Keratinocyte (primary cell): Measurements from ENCODE around the gene REN. TPM values are rescaled to one million over a fixed set of nuclear protein-coding genes. Genes with fewer than 3 reads are reported as not detected.

Experiments
- DNase-seq: peaks from one replicate; pipeline ENCODE4 v3.0.0-alpha.2; 2011; ENCODE audit warnings: low read depth, missing footprints, low spot score
- FAIRE-seq: peaks from 2 replicates; lab custom pipeline; 2011; peaks lifted over from hg19 to GRCh38; lab: Jason Lieb, UNC
- H2AFZ ChIP-seq: 2 replicates; pipeline ENCODE4 v1.6.0; 2012; ENCODE audit warnings: low read length, control low read depth, inconsistent platforms; ENCODE audit not compliant: control insufficient read depth
- H3K27ac ChIP-seq: 2 replicates; pipeline ENCODE4 v1.5.1; 2011; ENCODE audit warnings: low read length; ENCODE audit not compliant: control insufficient read depth, insufficient read depth
- H3K27me3 ChIP-seq: 3 replicates; pipeline ENCODE4 v1.6.0; 2011; ENCODE audit warnings: low read length; ENCODE audit not compliant: control insufficient read depth, insufficient read depth; ENCODE audit errors: extremely low read depth
- H3K36me3 ChIP-seq, 2 experiments: 2 replicates in 1 of 2; 3 replicates in 1 of 2; pipeline ENCODE4 v1.5.1; 2011; ENCODE audit warnings: low read length in 2 of 2, mild to moderate bottlenecking in 1 of 2; ENCODE audit not compliant: control insufficient read depth in 2 of 2, insufficient read depth in 2 of 2; ENCODE audit errors: extremely low read depth in 1 of 2
- H3K4me1 ChIP-seq: 3 replicates; pipeline ENCODE4 v1.5.1; 2011; ENCODE audit warnings: low read length; ENCODE audit not compliant: control insufficient read depth, insufficient read depth; ENCODE audit errors: extremely low read depth
- H3K4me2 ChIP-seq: 3 replicates; pipeline ENCODE4 v1.6.0; 2011; ENCODE audit warnings: low read depth, low read length; ENCODE audit not compliant: control insufficient read depth, insufficient read depth; ENCODE audit errors: extremely low read depth
- H3K4me3 ChIP-seq, 3 experiments: fragments of 200-600 bp in 1 of 3; sonication (generic) in 1 of 3; 2 replicates in 2 of 3; 3 replicates in 1 of 3; pipeline ENCODE4 v1.5.1; 2011 to 2016; ENCODE audit warnings: low read length in 3 of 3, mild to moderate bottlenecking in 3 of 3, control low read depth in 2 of 3, inconsistent platforms in 1 of 3, low read depth in 1 of 3, mixed read lengths in 1 of 3, mixed run types in 1 of 3, moderate library complexity in 1 of 3; ENCODE audit not compliant: control insufficient read depth in 2 of 3, insufficient read depth in 2 of 3; ENCODE audit errors: extremely low read depth in 1 of 3
- H3K79me2 ChIP-seq: 2 replicates; pipeline ENCODE4 v1.6.0; 2012; ENCODE audit warnings: low read length; ENCODE audit not compliant: control insufficient read depth, insufficient read depth
- H3K9ac ChIP-seq: 3 replicates; pipeline ENCODE4 v1.6.0; 2011; ENCODE audit warnings: low read length; ENCODE audit not compliant: control insufficient read depth, insufficient read depth; ENCODE audit errors: extremely low read depth
- H3K9me1 ChIP-seq: 3 replicates; pipeline ENCODE4 v1.6.0; 2011; ENCODE audit warnings: low read length; ENCODE audit not compliant: control insufficient read depth, insufficient read depth; ENCODE audit errors: extremely low read depth
- H3K9me3 ChIP-seq: 2 replicates; pipeline ENCODE4 v1.5.1; 2012; ENCODE audit warnings: low read depth, low read length; ENCODE audit not compliant: control insufficient read depth
- H4K20me1 ChIP-seq: 3 replicates; pipeline ENCODE4 v1.6.0; 2011; ENCODE audit warnings: low read length; ENCODE audit not compliant: control insufficient read depth, insufficient read depth; ENCODE audit errors: extremely low read depth
- EZH2 ChIP-seq: IDR thresholded peaks from one replicate; pipeline ENCODE4 v1.6.1; 2012; ENCODE audit warnings: inconsistent platforms, mild to moderate bottlenecking, low read length, moderate library complexity
- dilution Hi-C: fragments of 300-500 bp; cut with MboI; formaldehyde crosslinking; loops from one replicate; pipeline ENCODE4 v1.7.0; 2020; ENCODE audit warnings: low sequenced_read_pairs; ENCODE audit not compliant: extremely low pct_ligation_motif_present
- polyA plus RNA-seq, 5 experiments: library from polyadenylated mRNA; depleted of rRNA in 3 of 5; stranded (reverse) in 3 of 5; stranded (forward) in 1 of 5; unstranded in 1 of 5; fragments of >200 nt; gene quantifications; 1 replicate in 1 of 5; 2 replicates in 3 of 5; 3 replicates in 1 of 5; pipeline versions ENCODE4 v1.2.1 to v1.2.3, GENCODE V29; 2011 to 2012; ENCODE audit warnings: missing spikeins in 2 of 5, low read depth in 1 of 5, low replicate concordance in 1 of 5
- TF ChIP-seq, protein P1 (sequence below), 3 experiments: IDR thresholded peaks in 1 of 3; conservative IDR thresholded peaks in 1 of 3; optimal IDR thresholded peaks in 1 of 3; 2 replicates in 2 of 3; 3 replicates in 1 of 3; pipeline versions ENCODE3 to v1.5.1; 2011; ENCODE audit warnings: low read length in 3 of 3, mild to moderate bottlenecking in 3 of 3, moderate library complexity in 2 of 3, control low read depth in 1 of 3, inconsistent platforms in 1 of 3; ENCODE audit not compliant: insufficient read depth in 2 of 3; ENCODE audit errors: extremely low read depth in 1 of 3

REN gene
- polyA plus RNA-seq, 1 donor (not counting 4 experiments of a cell fraction or from before 2014, with no cell fraction given): not detected

DNA sequence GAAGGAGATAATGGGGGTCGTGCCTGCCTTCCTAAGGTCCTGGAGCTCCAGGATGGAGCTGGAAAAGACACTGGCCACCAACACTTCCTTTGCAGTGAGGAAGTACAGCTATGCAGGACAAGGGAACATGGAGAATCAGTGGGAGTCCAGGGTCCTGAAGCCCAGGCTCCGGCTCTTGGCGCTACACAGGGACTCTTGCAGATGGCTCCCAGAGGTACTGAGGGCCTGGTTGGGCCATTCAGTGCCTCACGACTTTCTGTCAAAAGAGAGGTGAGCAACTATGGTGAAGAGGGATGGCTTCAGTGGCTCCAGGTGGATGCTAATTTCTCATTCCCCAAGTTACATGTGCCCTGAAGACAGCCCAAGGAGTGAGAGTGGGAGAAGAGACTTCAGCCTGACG lies 12.5 kb downstream of the REN start:
- peaks cover 32% of the 10 kb centered on the region for H3K4me1 ChIP-seq
- H3K4me3 ChIP-seq: no peak overlapping the region
- no peak overlapping the region for H3K9ac ChIP-seq
- no peaks in the 10 kb centered on the region for H3K9me1 ChIP-seq
- no peaks in the 10 kb centered on the region for H4K20me1 ChIP-seq
- no peaks in the 10 kb centered on the region for H3K36me3 ChIP-seq
- FAIRE-seq: no peak
- H3K4me2 ChIP-seq: peak overlapping the region; percentile 22
- no peaks in the 10 kb centered on the region for H3K9me3 ChIP-seq
- no peak for TF ChIP-seq EZH2
- TF ChIP-seq, protein P1, sequence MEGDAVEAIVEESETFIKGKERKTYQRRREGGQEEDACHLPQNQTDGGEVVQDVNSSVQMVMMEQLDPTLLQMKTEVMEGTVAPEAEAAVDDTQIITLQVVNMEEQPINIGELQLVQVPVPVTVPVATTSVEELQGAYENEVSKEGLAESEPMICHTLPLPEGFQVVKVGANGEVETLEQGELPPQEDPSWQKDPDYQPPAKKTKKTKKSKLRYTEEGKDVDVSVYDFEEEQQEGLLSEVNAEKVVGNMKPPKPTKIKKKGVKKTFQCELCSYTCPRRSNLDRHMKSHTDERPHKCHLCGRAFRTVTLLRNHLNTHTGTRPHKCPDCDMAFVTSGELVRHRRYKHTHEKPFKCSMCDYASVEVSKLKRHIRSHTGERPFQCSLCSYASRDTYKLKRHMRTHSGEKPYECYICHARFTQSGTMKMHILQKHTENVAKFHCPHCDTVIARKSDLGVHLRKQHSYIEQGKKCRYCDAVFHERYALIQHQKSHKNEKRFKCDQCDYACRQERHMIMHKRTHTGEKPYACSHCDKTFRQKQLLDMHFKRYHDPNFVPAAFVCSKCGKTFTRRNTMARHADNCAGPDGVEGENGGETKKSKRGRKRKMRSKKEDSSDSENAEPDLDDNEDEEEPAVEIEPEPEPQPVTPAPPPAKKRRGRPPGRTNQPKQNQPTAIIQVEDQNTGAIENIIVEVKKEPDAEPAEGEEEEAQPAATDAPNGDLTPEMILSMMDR (optimal IDR thresholded peaks at IDR 0.05 in 1 of 3, IDR thresholded peaks at IDR 0.05 in 1 of 3, conservative IDR thresholded peaks at IDR 0.05 in 1 of 3; ENCODE audit: extremely low read depth in 1 of 3, insufficient read depth in 2 of 3, low read length in 3 of 3): no peak
- H2AFZ ChIP-seq: no peak overlapping the region
- no peak for DNase-seq
- no peaks in the 10 kb centered on the region for H3K27me3 ChIP-seq
- H3K79me2 ChIP-seq: no peaks in the 10 kb centered on the region
- H3K27ac ChIP-seq: no peak overlapping the region
- dilution Hi-C loops: no loop called here

DNA sequence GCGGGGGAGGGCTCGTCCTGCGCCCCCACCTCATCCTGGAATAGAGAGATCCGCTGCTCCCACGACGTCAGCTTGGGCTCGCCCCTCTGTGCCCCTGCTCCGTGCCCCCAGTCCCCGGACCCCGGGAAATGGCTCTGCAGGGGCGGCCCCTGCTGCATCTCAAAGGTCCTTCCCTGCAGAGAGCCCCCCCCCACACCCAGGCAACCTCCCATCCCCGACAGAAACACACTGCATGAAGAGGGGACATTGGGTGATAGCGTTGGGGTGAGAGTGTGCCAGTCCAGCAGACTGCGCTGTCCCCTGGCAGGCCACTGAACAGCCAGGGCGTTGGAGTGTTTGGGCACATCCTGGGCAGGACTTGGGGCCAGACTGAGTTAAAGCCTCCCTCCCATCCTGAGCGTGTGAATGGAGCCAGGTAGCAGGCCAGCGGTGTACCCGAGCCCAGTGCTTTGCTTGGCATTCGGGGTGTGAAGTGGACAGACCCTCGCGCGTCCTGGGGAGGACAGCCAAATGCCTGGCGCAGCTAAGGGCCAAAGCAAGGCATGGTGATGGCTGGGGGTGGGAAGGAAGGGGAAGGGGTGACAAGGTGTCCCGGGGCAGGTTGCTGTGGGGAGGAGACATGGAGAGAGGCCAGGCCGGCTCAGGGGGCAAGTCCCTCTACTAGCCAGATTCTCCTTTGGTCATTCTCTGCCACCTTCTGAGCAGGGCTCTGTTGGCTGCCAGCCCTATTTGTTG lies 13.7 kb downstream of the REN start:
- DNase-seq: no peak
- no peaks in the 10 kb centered on the region for H3K9me1 ChIP-seq
- H3K27me3 ChIP-seq: no peaks in the 10 kb centered on the region
- peaks cover 32% of the 10 kb centered on the region for H3K4me1 ChIP-seq
- H3K4me2 ChIP-seq: peak overlapping the region; percentile 81
- no peaks in the 10 kb centered on the region for H3K36me3 ChIP-seq
- no peaks in the 10 kb centered on the region for H3K9me3 ChIP-seq
- TF ChIP-seq, protein P1 (optimal IDR thresholded peaks at IDR 0.05 in 1 of 3, IDR thresholded peaks at IDR 0.05 in 1 of 3, conservative IDR thresholded peaks at IDR 0.05 in 1 of 3; ENCODE audit: extremely low read depth in 1 of 3, insufficient read depth in 2 of 3, low read length in 3 of 3): no peak
- TF ChIP-seq EZH2: no peak
- no peaks in the 10 kb centered on the region for H4K20me1 ChIP-seq
- FAIRE-seq: no peak
- H3K27ac ChIP-seq: no peak overlapping the region
- H3K4me3 ChIP-seq: peak overlapping the region; percentile 43 to 54 (median 46)
- H3K79me2 ChIP-seq: no peaks in the 10 kb centered on the region
- peak overlapping the region; percentile 65 for H2AFZ ChIP-seq
- H3K9ac ChIP-seq: peak overlapping the region; percentile 73
- dilution Hi-C loops: no loop called here
